GM18517 (cell line): Measurements from ENCODE around the gene C16orf96.

Experiments used
- ATAC-seq: cut with Tn5 transposase; IDR thresholded peaks from one replicate; pipeline ENCODE4 v1.9.1; 2021; ENCODE audit warnings: mild to moderate bottlenecking, moderate library complexity; ENCODE audit not compliant: unreplicated experiment

Gene C16orf96

GRCh38 chr16:4525069-4525468 is 31.1 kb upstream of the C16orf96 start:
- ATAC-seq = no peak

GRCh38 chr16:4525634-4526277 is 30.4 kb upstream of the C16orf96 start:
- no peak for ATAC-seq

GRCh38 chr16:4529085-4530060 is 26.8 kb upstream of the C16orf96 start:
- peak; percentile 53 for ATAC-seq

GRCh38 chr16:4531811-4532210 is 24.3 kb upstream of the C16orf96 start:
- ATAC-seq = no peak

GRCh38 chr16:4532238-4532637 is 23.9 kb upstream of the C16orf96 start:
- no peak for ATAC-seq

GRCh38 chr16:4533490-4533889 is 22.6 kb upstream of the C16orf96 start:
- ATAC-seq = no peak

GRCh38 chr16:4534151-4534790 is 21.9 kb upstream of the C16orf96 start:
- no peak for ATAC-seq

- no peak for ATAC-seq
Observed at GRCh38 chr16:4535627-4536108, 20.5 kb upstream of the C16orf96 start.

- ATAC-seq = no peak
Observed at GRCh38 chr16:4536391-4537106, 19.6 kb upstream of the C16orf96 start.

- ATAC-seq = peak; percentile 22
Observed at GRCh38 chr16:4537376-4538343, 18.5 kb upstream of the C16orf96 start.

- ATAC-seq = peak; percentile 79
Observed at GRCh38 chr16:4538350-4539235, 17.5 kb upstream of the C16orf96 start, which contains the start of gene CDIP1. CDIP1 (minus strand) TSS chr16:4538773; CDS start chr16:4514130, 24,643 bp downstream.

GRCh38 chr16:4539716-4540284 is 16.3 kb upstream of the C16orf96 start:
- no peak for ATAC-seq

GRCh38 chr16:4544473-4544872 is 11.7 kb upstream of the C16orf96 start:
- ATAC-seq = no peak

- no peak for ATAC-seq
Observed at GRCh38 chr16:4548124-4548523, 8.0 kb upstream of the C16orf96 start.

GRCh38 chr16:4550591-4550990 is 5.5 kb upstream of the C16orf96 start:
- ATAC-seq = no peak

GRCh38 chr16:4552541-4552940 is 3.6 kb upstream of the C16orf96 start:
- ATAC-seq = no peak

- no peak for ATAC-seq
Observed at GRCh38 chr16:4556580-4556979, 440 bp downstream of the C16orf96 start.

- no peak for ATAC-seq
Observed at GRCh38 chr16:4557973-4558372, 1.8 kb downstream of the C16orf96 start.
